HepG2 (cell line): ENCODE measurements around the gene STX5. TPM values are rescaled to one million over a fixed set of nuclear protein-coding genes. Genes with fewer than 3 reads are reported as not detected.

Experiments used
- CBX5 ChIP-seq: sonication (generic); formaldehyde crosslinking; IDR thresholded peaks from 2 replicates; pipeline ENCODE4 v1.4.0; 2020; ENCODE audit warnings: missing genetic modification reagents, borderline replicate concordance
- HNF4A ChIP-seq: sonication (generic); formaldehyde crosslinking; IDR thresholded peaks from 2 replicates; pipeline ENCODE4 v1.4.0; 2020; ENCODE audit warnings: missing genetic modification reagents
- HOXA7 ChIP-seq: sonication (generic); formaldehyde crosslinking; IDR thresholded peaks from 2 replicates; pipeline ENCODE4 v1.8.1; 2022; ENCODE audit warnings: mild to moderate bottlenecking, missing genetic modification reagents, moderate library complexity
- KLF15 ChIP-seq: sonication (generic); formaldehyde crosslinking; IDR thresholded peaks from 2 replicates; pipeline ENCODE4 v1.8.1; 2023; ENCODE audit warnings: borderline replicate concordance, mild to moderate bottlenecking, inconsistent platforms, missing genetic modification reagents, mixed read lengths
- KLF16 ChIP-seq, 2 experiments: sonication (generic) in 1 of 2; formaldehyde crosslinking in 1 of 2; IDR thresholded peaks; 2 replicates each; pipeline versions ENCODE4 v1.6.1 to v1.8.0; 2016 to 2023; ENCODE audit warnings: missing genetic modification reagents in 2 of 2, missing compliant biosample characterization in 1 of 2
- NCOA1 ChIP-seq: sonication (generic); formaldehyde crosslinking; IDR thresholded peaks from 2 replicates; pipeline ENCODE4 v1.9.0; 2021; ENCODE audit warnings: missing genetic modification reagents
- NFRKB ChIP-seq: fragments of 450-650 bp; IDR thresholded peaks from 2 replicates; pipeline ENCODE4 v1.6.1; 2017
- NPAS2 ChIP-seq: sonication (generic); formaldehyde crosslinking; IDR thresholded peaks from 2 replicates; pipeline ENCODE4 v1.8.0; 2022; ENCODE audit warnings: mild to moderate bottlenecking, missing genetic modification reagents, borderline replicate concordance
- PATZ1 ChIP-seq: sonication (generic); formaldehyde crosslinking; IDR thresholded peaks from 2 replicates; pipeline ENCODE4 v1.4.0; 2020; ENCODE audit warnings: missing genetic modification reagents
- SMARCC2 ChIP-seq: fragments of 450-650 bp; IDR thresholded peaks from 2 replicates; pipeline ENCODE4 v1.6.1; 2017; ENCODE audit warnings: antibody characterized with exemption, mild to moderate bottlenecking
- TERF1 ChIP-seq: sonication (generic); formaldehyde crosslinking; IDR thresholded peaks from 2 replicates; pipeline ENCODE4 v1.8.0; 2022; ENCODE audit warnings: mild to moderate bottlenecking, missing genetic modification reagents, moderate library complexity
- ZBTB40 ChIP-seq, 2 experiments: fragments of 450-650 bp in 1 of 2; sonication (generic) in 1 of 2; formaldehyde crosslinking in 1 of 2; IDR thresholded peaks; 2 replicates each; pipeline versions ENCODE4 v1.6.1 to v1.8.0; 2016 to 2022; ENCODE audit warnings: antibody characterized with exemption in 1 of 2, mild to moderate bottlenecking in 1 of 2, missing genetic modification reagents in 1 of 2
- ZNF264 ChIP-seq: sonication (generic); formaldehyde crosslinking; IDR thresholded peaks from 2 replicates; pipeline ENCODE4 v1.4.0; 2020; ENCODE audit warnings: missing genetic modification reagents
- ZNF3 ChIP-seq: IDR thresholded peaks from 2 replicates; pipeline ENCODE4 v1.7.0; 2017; ENCODE audit warnings: inconsistent platforms
- ZNF33B ChIP-seq: sonication (generic); formaldehyde crosslinking; IDR thresholded peaks from 2 replicates; pipeline ENCODE4 v1.5.1; 2020; ENCODE audit warnings: mild to moderate bottlenecking, missing genetic modification reagents
- ZNF790 ChIP-seq: sonication (generic); formaldehyde crosslinking; IDR thresholded peaks from 2 replicates; pipeline ENCODE4 v1.8.0; 2022; ENCODE audit warnings: missing genetic modification reagents, mild to moderate bottlenecking, borderline replicate concordance
- ZNF792 ChIP-seq: IDR thresholded peaks from 2 replicates; pipeline ENCODE4 v1.6.1; 2016
- polyA plus RNA-seq, 8 experiments: library from polyadenylated mRNA; depleted of rRNA in 3 of 8; stranded (reverse) in 7 of 8; unstranded in 1 of 8; fragments of >200 nt; fragmentation: Illumina TruSeq in 4 of 8; extraction: Trizol in 4 of 8; gene quantifications; 2 replicates each; pipeline versions ENCODE4 v1.2.1 to v1.2.3, GENCODE V29; 2011 to 2016; ENCODE audit warnings: low read depth in 4 of 8, missing spikeins in 1 of 8, mixed read lengths in 1 of 8; ENCODE audit not compliant: insufficient read depth in 1 of 8
- total RNA-seq, 5 experiments: library from RNA; depleted of rRNA; stranded (reverse); fragments of >200 nt; fragmentation: Illumina TruSeq; extraction: Trizol; gene quantifications; 2 replicates each; pipeline ENCODE4 v1.2.3, GENCODE V29; 2016; ENCODE audit warnings: low read depth in 1 of 5

STX5 gene
- total and polyA plus RNA-seq, 2 of the 13 experiments (the other 11 are each of a cell fraction or from before 2014, with no cell fraction given): 26.9 to 30.0 TPM

- TF ChIP-seq CBX5: peak; percentile 97
- no peak; the same call in 1 of the 2 replicates for TF ChIP-seq KLF15
- TF ChIP-seq NPAS2: no peak
- TF ChIP-seq TERF1 (CRISPR knock-in tag): no peak
- TF ChIP-seq ZNF790 (CRISPR knock-in tag): peak; percentile 78; the same call in 1 of the 2 replicates
- no peak for TF ChIP-seq NFRKB
- peak; percentile 85 for TF ChIP-seq ZNF792 (CRISPR knock-in tag)
- peak in 1 of 2 experiments; percentile 100; a peak in 2 of 4 replicates for TF ChIP-seq KLF16 (CRISPR knock-in tag; IDR thresholded peaks at IDR 0.05)
- TF ChIP-seq ZNF33B (CRISPR knock-in tag): peak; percentile 64; the same call in 1 of the 2 replicates
- TF ChIP-seq NCOA1 (CRISPR knock-in tag): no peak
- TF ChIP-seq HNF4A (CRISPR knock-in tag): peak; percentile 40
- peak; percentile 96 for TF ChIP-seq ZNF264 (CRISPR knock-in tag)
- TF ChIP-seq PATZ1 (CRISPR knock-in tag): peak; percentile 69
- TF ChIP-seq SMARCC2: no peak
- peak; percentile 40; the same call in 1 of the 2 replicates for TF ChIP-seq ZNF3 (CRISPR knock-in tag)
- peak; percentile 98 for TF ChIP-seq HOXA7 (CRISPR knock-in tag)
- TF ChIP-seq ZBTB40 (IDR thresholded peaks at IDR 0.05): no peak
- TF ChIP-seq ZBTB40 (CRISPR knock-in tag; IDR thresholded peaks at IDR 0.05): peak; percentile 30; the same call in 1 of the 2 replicates
Measured at GRCh38 chr11:62841361-62842170, 9.7 kb upstream of the STX5 start (continued).
